A549 (cell line): ENCODE measurements around the gene TBX15. TPM values are rescaled to one million over a fixed set of nuclear protein-coding genes. Genes with fewer than 3 reads are reported as not detected.

Source experiments
- ATAC-seq, 2 experiments: fragments of 200-7000 bp in 1 of 2; fragments of >200 bp in 1 of 2; cut with Nextera tagmentation in 1 of 2; cut with Tn5 transposase in 1 of 2; 3 replicates each; pipeline versions ENCODE4 v1.8.0 to v1.9.1; 2018 to 2020; ENCODE audit warnings: mild to moderate bottlenecking in 1 of 2, moderate library complexity in 1 of 2
- CTCF ChIA-PET: fragments of 300-600 bp; sonication (Branson Sonifier 250); formaldehyde crosslinking; extraction: SDS; loops from one replicate; lab custom pipeline; 2021; ENCODE audit warnings: antibody characterized with exemption, inconsistent platforms; lab: Yijun Ruan, JAX
- POLR2A ChIA-PET: fragments of 350-600 bp; formaldehyde crosslinking; extraction: SDS; loops from one replicate; lab custom pipeline; 2021; ENCODE audit warnings: antibody characterized with exemption, inconsistent platforms; lab: Yijun Ruan, JAX
- DNase-seq, 2 experiments: peaks; one replicate each; pipeline versions ENCODE4 v3.0.0 to v3.0.0-alpha.2; 2011 to 2016; ENCODE audit warnings: low read depth in 1 of 2, low spot score in 1 of 2
- FAIRE-seq: peaks from 2 replicates; lab custom pipeline; 2011; peaks lifted over from hg19 to GRCh38; lab: Jason Lieb, UNC
- H3K27ac ChIP-seq, 2 experiments: fragments of >200 bp; sonication (Bioruptor Twin); formaldehyde crosslinking; 3 replicates each; pipeline ENCODE4 v1.5.1; 2016 to 2017
- H3K4me1 ChIP-seq: fragments of >200 bp; sonication (Bioruptor Twin); formaldehyde crosslinking; 3 replicates; pipeline ENCODE4 v1.6.1; 2016
- H3K4me2 ChIP-seq: fragments of >200 bp; sonication (Bioruptor Twin); formaldehyde crosslinking; 3 replicates; pipeline ENCODE4 v1.6.1; 2016
- H3K4me3 ChIP-seq: fragments of >200 bp; sonication (Bioruptor Twin); formaldehyde crosslinking; 3 replicates; pipeline ENCODE4 v1.5.1; 2016
- H3K9me3 ChIP-seq: fragments of >200 bp; sonication (Bioruptor Twin); formaldehyde crosslinking; 3 replicates; pipeline ENCODE4 v1.6.1; 2016
- CBX2 ChIP-seq: fragments of 200-600 bp; sonication (generic); IDR thresholded peaks from 2 replicates; pipeline ENCODE4 v1.6.1; 2016; ENCODE audit warnings: low read depth, mild to moderate bottlenecking, borderline replicate concordance
- CEBPB ChIP-seq, 2 experiments: fragments of >200 bp in 1 of 2; sonication (Bioruptor Twin) in 1 of 2; formaldehyde crosslinking in 1 of 2; IDR thresholded peaks; 2 replicates each; pipeline ENCODE4 v1.6.1; 2012 to 2016
- CHD4 ChIP-seq: fragments of 200-600 bp; sonication (generic); IDR thresholded peaks from 2 replicates; pipeline ENCODE4 v1.6.1; 2016; ENCODE audit warnings: antibody characterized with exemption, mild to moderate bottlenecking, borderline replicate concordance
- EHMT2 ChIP-seq: fragments of 200-600 bp; sonication (generic); IDR thresholded peaks from 2 replicates; pipeline ENCODE4 v1.6.1; 2016; ENCODE audit warnings: antibody characterized with exemption, low read depth, mild to moderate bottlenecking, moderate library complexity
- ESRRA ChIP-seq: fragments of 150-350 bp; IDR thresholded peaks from 2 replicates; pipeline ENCODE4 v1.6.1; 2014; ENCODE audit warnings: mild to moderate bottlenecking, low read length, borderline replicate concordance
- FOSB ChIP-seq: fragments of 250-450 bp; sonication (Bioruptor Pico); IDR thresholded peaks from 2 replicates; pipeline ENCODE4 v1.5.0; 2020; ENCODE audit warnings: mild to moderate bottlenecking, moderate library complexity
- FOSL2 ChIP-seq, 2 experiments: fragments of 450-650 bp in 1 of 2; fragments of >200 bp in 1 of 2; sonication (Bioruptor Twin) in 1 of 2; formaldehyde crosslinking; IDR thresholded peaks; 2 replicates each; pipeline versions ENCODE4 v1.5.0 to v1.6.1; 2016 to 2020; ENCODE audit warnings: mild to moderate bottlenecking in 1 of 2, moderate library complexity in 1 of 2
- GATA3 ChIP-seq: IDR thresholded peaks from 2 replicates; pipeline ENCODE4 v1.6.1; 2012; ENCODE audit warnings: borderline replicate concordance
- HES2 ChIP-seq: fragments of >200 bp; sonication (Bioruptor Twin); formaldehyde crosslinking; IDR thresholded peaks from 2 replicates; pipeline ENCODE4 v1.6.1; 2016
- HOXB13 ChIP-seq: fragments of 250-450 bp; sonication (Bioruptor Pico); IDR thresholded peaks from 2 replicates; pipeline ENCODE4 v1.5.0; 2020; ENCODE audit warnings: low read depth, mild to moderate bottlenecking, moderate library complexity
- HOXB5 ChIP-seq: fragments of 250-450 bp; sonication (Bioruptor Pico); IDR thresholded peaks from 2 replicates; pipeline ENCODE4 v1.5.0; 2020; ENCODE audit warnings: mild to moderate bottlenecking, moderate library complexity
- JUN ChIP-seq, 2 experiments: fragments of >200 bp; sonication (Bioruptor Twin); formaldehyde crosslinking; IDR thresholded peaks; 2 replicates in 1 of 2; 3 replicates in 1 of 2; pipeline ENCODE4 v1.6.1; 2016 to 2017
- JUNB ChIP-seq: fragments of >200 bp; sonication (Bioruptor Twin); formaldehyde crosslinking; IDR thresholded peaks from 2 replicates; pipeline ENCODE4 v1.6.1; 2016
- KDM5A ChIP-seq: fragments of 200-600 bp; sonication (generic); IDR thresholded peaks from 2 replicates; pipeline ENCODE4 v1.6.1; 2016; ENCODE audit warnings: antibody characterized with exemption, mild to moderate bottlenecking
- NPAS2 ChIP-seq: fragments of 250-450 bp; sonication (Bioruptor Pico); IDR thresholded peaks from 2 replicates; pipeline ENCODE4 v1.8.0; 2022; ENCODE audit warnings: mild to moderate bottlenecking, moderate library complexity, borderline replicate concordance
- NR3C1 ChIP-seq: fragments of >200 bp; sonication (Bioruptor Twin); formaldehyde crosslinking; IDR thresholded peaks from 3 replicates; pipeline ENCODE4 v1.6.1; 2017
- PHF8 ChIP-seq: fragments of 200-600 bp; sonication (generic); IDR thresholded peaks from 2 replicates; pipeline ENCODE4 v1.6.1; 2016; ENCODE audit warnings: low read depth, mild to moderate bottlenecking, antibody characterized with exemption, moderate library complexity, borderline replicate concordance
- RAD21 ChIP-seq, 2 experiments: fragments of >200 bp in 1 of 2; sonication (Bioruptor Twin) in 1 of 2; formaldehyde crosslinking in 1 of 2; IDR thresholded peaks in 1 of 2; conservative IDR thresholded peaks in 1 of 2; 2 replicates in 1 of 2; 3 replicates in 1 of 2; pipeline ENCODE4 v1.6.1; 2012 to 2018; ENCODE audit warnings: inconsistent platforms in 1 of 2
- RNF2 ChIP-seq: fragments of 200-600 bp; sonication (generic); IDR thresholded peaks from 2 replicates; pipeline ENCODE4 v1.6.1; 2016; ENCODE audit warnings: low read depth, mild to moderate bottlenecking, antibody characterized with exemption, moderate library complexity, borderline replicate concordance
- TFCP2L1 ChIP-seq: fragments of 250-450 bp; sonication (Bioruptor Pico); IDR thresholded peaks from 2 replicates; pipeline ENCODE4 v1.5.0; 2021; ENCODE audit warnings: mild to moderate bottlenecking
- ZNF302 ChIP-seq: fragments of 250-450 bp; sonication (Bioruptor Pico); IDR thresholded peaks from 2 replicates; pipeline ENCODE4 v1.9.0; 2021; ENCODE audit warnings: inconsistent platforms, mild to moderate bottlenecking, moderate library complexity
- ZSCAN20 ChIP-seq: fragments of 250-450 bp; sonication (Bioruptor Pico); IDR thresholded peaks from 2 replicates; pipeline ENCODE4 v1.8.0; 2022; ENCODE audit warnings: mild to moderate bottlenecking, moderate library complexity
- WGBS: methylation state at CpG from one replicate; pipeline ENCODE4 v1.1.6; 2017; ENCODE audit errors: missing lambda C conversion rate; 5-methylcytosine and 5-hydroxymethylcytosine counted together
- polyA plus RNA-seq, 4 experiments: library from polyadenylated mRNA; depleted of rRNA in 3 of 4; stranded (reverse); fragments of >200 nt; fragmentation: RNase III in 1 of 4; extraction: RNeasy Plus Mini Kit Qiagen cat#74134 plus additional on column Dnase treatment in 1 of 4; gene quantifications; 2 replicates in 3 of 4; 3 replicates in 1 of 4; pipeline ENCODE4 v1.2.3, GENCODE V29; 2011 to 2017
- TF ChIP-seq, protein P1 (sequence below): fragments of 250-450 bp; sonication (Bioruptor Pico); IDR thresholded peaks from 2 replicates; pipeline ENCODE4 v1.5.0; 2020; ENCODE audit warnings: low read depth, mild to moderate bottlenecking, moderate library complexity
- TF ChIP-seq, protein P2 (sequence below): IDR thresholded peaks from 2 replicates; pipeline ENCODE4 v1.6.1; 2012; ENCODE audit warnings: low read depth, borderline replicate concordance
- TF ChIP-seq, protein P3 (sequence below): fragments of >200 bp; sonication (Bioruptor Twin); formaldehyde crosslinking; IDR thresholded peaks from 3 replicates; pipeline ENCODE4 v1.5.1; 2016
- TF ChIP-seq, protein P4 (sequence below): fragments of 250-450 bp; sonication (Bioruptor Pico); IDR thresholded peaks from 2 replicates; pipeline ENCODE4 v1.5.0; 2021; ENCODE audit warnings: mild to moderate bottlenecking, moderate library complexity, borderline replicate concordance

Gene TBX15
- polyA plus RNA-seq, 2 of the 4 experiments (the other 2 are of a cell fraction): 0.04 TPM; not detected in 1

GRCh38 chr1:118923319-118923718 is 64.8 kb downstream of the TBX15 start:
- Histone ChIP-seq H3K27ac (no peak overlapping the region), H3K4me2 (no peak overlapping the region), H3K9me3 (no peaks in the 10 kb centered on the region), H3K4me1 (no peaks in the 10 kb centered on the region), H3K4me3 (no peak overlapping the region)
- CTCF ChIA-PET: no interaction called here
- FAIRE-seq (no peak), DNase-seq (no peak), ATAC-seq (no peak)
- 18% methylated on average over 4 of the region's 4 CpGs for WGBS
- POLR2A ChIA-PET: no interaction called here
- TF ChIP-seq ZNF302 (CRISPR knock-in tag): no peak
- no peak for TF ChIP-seq CEBPB (IDR thresholded peaks at IDR 0.05)
- no peak for TF ChIP-seq ESRRA
- no peak for TF ChIP-seq EHMT2
- TF ChIP-seq ZSCAN20 (CRISPR knock-in tag): no peak
- TF ChIP-seq NR3C1: no peak
- no peak for TF ChIP-seq HOXB13 (CRISPR knock-in tag)
- TF ChIP-seq, protein P1, sequence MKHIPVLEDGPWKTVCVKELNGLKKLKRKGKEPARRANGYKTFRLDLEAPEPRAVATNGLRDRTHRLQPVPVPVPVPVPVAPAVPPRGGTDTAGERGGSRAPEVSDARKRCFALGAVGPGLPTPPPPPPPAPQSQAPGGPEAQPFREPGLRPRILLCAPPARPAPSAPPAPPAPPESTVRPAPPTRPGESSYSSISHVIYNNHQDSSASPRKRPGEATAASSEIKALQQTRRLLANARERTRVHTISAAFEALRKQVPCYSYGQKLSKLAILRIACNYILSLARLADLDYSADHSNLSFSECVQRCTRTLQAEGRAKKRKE (CRISPR knock-in tag): no peak
- TF ChIP-seq KDM5A: no peak
- no peak for TF ChIP-seq RAD21 (conservative IDR thresholded peaks at IDR 0.05 in 1 of 2, IDR thresholded peaks at IDR 0.05 in 1 of 2)
- TF ChIP-seq, protein P2, sequence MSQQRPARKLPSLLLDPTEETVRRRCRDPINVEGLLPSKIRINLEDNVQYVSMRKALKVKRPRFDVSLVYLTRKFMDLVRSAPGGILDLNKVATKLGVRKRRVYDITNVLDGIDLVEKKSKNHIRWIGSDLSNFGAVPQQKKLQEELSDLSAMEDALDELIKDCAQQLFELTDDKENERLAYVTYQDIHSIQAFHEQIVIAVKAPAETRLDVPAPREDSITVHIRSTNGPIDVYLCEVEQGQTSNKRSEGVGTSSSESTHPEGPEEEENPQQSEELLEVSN: no peak
- TF ChIP-seq NPAS2: no peak
- TF ChIP-seq FOSB (CRISPR knock-in tag): no peak
- no peak for TF ChIP-seq HES2

- no peak for ATAC-seq
- no peaks in the 10 kb centered on the region for H3K9me3 ChIP-seq
- no peak overlapping the region for H3K4me3 ChIP-seq
- 45% methylated on average over 5 of the region's 5 CpGs for WGBS
- no peaks in the 10 kb centered on the region for H3K4me1 ChIP-seq
- CTCF ChIA-PET: interaction anchor here (1.5 kb wide), 1 partner anchor 9 kb away, joined by 4 read pairs; no protein-coding TSS in a partner anchor
- FAIRE-seq: no peak
- H3K4me2 ChIP-seq: no peak overlapping the region
- DNase-seq: no peak
- POLR2A ChIA-PET: no interaction called here
- no peak overlapping the region for H3K27ac ChIP-seq
- TF ChIP-seq JUN (IDR thresholded peaks at IDR 0.05): no peak
- TF ChIP-seq HES2: no peak
- TF ChIP-seq RNF2: no peak
- TF ChIP-seq FOSL2 (IDR thresholded peaks at IDR 0.05): no peak
- TF ChIP-seq FOSL2 (CRISPR knock-in tag; IDR thresholded peaks at IDR 0.05): 0 out of 2 replicates have a peak, but pooled peaks have one; percentile 8
Measured at GRCh38 chr1:118921994-118922393, 66.1 kb downstream of the TBX15 start.

GRCh38 chr1:118920124-118920717 is 67.9 kb downstream of the TBX15 start:
- CTCF ChIA-PET: no interaction called here
- DNase-seq (no peak), ATAC-seq (no peak), FAIRE-seq (no peak)
- WGBS: 28% methylated on average over 4 of the region's 4 CpGs
- Histone ChIP-seq H3K27ac (no peak overlapping the region), H3K9me3 (no peaks in the 10 kb centered on the region), H3K4me2 (no peak overlapping the region), H3K4me3 (no peak overlapping the region), H3K4me1 (peaks cover under 1% of the 10 kb centered on the region; the same call in 1 of the 3 replicates)
- POLR2A ChIA-PET: no interaction called here
- TF ChIP-seq, protein P2: no peak
- TF ChIP-seq HOXB5 (no peak), ZNF302 (CRISPR knock-in tag) (no peak), PHF8 (no peak), RNF2 (no peak), TFCP2L1 (CRISPR knock-in tag) (no peak), ZSCAN20 (CRISPR knock-in tag) (no peak), CBX2 (no peak), CHD4 (no peak), KDM5A (no peak), GATA3 (no peak), JUNB (no peak)
- TF ChIP-seq, protein P3, sequence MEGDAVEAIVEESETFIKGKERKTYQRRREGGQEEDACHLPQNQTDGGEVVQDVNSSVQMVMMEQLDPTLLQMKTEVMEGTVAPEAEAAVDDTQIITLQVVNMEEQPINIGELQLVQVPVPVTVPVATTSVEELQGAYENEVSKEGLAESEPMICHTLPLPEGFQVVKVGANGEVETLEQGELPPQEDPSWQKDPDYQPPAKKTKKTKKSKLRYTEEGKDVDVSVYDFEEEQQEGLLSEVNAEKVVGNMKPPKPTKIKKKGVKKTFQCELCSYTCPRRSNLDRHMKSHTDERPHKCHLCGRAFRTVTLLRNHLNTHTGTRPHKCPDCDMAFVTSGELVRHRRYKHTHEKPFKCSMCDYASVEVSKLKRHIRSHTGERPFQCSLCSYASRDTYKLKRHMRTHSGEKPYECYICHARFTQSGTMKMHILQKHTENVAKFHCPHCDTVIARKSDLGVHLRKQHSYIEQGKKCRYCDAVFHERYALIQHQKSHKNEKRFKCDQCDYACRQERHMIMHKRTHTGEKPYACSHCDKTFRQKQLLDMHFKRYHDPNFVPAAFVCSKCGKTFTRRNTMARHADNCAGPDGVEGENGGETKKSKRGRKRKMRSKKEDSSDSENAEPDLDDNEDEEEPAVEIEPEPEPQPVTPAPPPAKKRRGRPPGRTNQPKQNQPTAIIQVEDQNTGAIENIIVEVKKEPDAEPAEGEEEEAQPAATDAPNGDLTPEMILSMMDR: no peak
- TF ChIP-seq, protein P4, sequence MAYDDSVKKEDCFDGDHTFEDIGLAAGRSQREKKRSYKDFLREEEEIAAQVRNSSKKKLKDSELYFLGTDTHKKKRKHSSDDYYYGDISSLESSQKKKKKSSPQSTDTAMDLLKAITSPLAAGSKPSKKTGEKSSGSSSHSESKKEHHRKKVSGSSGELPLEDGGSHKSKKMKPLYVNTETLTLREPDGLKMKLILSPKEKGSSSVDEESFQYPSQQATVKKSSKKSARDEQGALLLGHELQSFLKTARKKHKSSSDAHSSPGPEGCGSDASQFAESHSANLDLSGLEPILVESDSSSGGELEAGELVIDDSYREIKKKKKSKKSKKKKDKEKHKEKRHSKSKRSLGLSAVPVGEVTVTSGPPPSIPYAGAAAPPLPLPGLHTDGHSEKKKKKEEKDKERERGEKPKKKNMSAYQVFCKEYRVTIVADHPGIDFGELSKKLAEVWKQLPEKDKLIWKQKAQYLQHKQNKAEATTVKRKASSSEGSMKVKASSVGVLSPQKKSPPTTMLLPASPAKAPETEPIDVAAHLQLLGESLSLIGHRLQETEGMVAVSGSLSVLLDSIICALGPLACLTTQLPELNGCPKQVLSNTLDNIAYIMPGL (CRISPR knock-in tag): no peak
